Measurements from ENCODE around the gene TSPAN18.

Gene TSPAN18

DNA sequence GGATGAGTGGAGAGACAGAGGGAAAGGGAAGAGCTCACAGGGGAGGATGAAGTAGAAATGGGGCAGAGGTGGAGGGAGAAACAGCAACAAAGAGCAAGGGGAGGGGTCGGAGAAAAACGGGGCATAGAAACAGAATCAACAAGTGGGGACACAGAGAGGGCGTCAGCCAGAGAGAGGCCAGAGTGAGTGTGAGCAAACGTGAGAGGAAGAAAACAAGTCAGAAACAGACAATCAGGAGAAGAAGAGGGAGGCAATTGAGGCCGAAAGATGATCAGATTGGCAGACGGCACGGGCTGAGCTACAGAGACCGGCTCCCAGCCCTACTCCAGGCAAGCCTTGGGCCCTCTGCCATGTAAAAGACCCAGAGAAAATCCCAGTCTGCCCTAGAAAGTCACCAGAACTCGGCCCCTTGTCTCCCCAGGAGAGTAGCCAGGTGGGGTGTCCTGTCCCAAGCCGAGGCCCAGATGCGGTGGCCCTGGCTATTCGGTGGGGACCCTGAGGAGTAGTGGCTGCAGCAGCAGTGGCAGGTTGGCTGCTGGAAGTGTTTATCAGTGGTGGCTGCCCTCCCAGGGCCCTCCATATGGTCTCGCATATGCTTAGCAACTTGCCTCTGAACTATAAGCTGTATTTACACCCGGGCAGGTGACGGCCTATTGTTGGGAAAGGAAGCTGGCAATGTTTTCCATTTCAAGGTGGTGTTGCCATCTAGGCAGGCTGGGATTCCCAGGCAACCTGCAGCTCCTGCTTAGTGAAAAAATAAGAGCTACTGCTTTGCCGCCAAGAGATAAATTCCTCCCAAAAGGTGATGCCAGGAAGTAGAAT is 14.8 kb upstream of the TSPAN18 start:
- DNase-seq: peak; percentile 85

DNA sequence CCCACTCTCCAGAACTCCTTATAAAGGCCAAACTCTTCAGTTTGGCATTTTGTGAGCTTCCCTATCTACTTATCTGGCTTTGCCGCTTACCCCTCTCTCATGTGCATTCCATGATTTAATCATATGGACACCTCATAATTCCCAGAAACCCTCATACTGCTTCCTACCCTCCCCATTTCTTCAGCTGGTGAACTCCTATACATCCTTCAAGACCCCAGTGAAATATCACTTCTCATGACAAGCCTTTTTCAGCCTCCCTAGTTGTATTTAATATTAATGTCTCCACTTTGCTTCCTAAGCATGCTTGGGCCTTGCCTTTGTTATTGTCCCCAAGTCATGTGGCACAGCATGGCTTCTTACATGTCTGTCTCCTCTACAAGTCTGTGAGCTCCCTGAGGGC is 13.7 kb upstream of the TSPAN18 start:
- DNase-seq: no peak

GRCh38 chr11:44716256-44716655 is 10.5 kb upstream of the TSPAN18 start:
- DNase-seq: no peak

GRCh38 chr11:44718057-44718456 is 8.7 kb upstream of the TSPAN18 start:
- DNase-seq: no peak

DNA sequence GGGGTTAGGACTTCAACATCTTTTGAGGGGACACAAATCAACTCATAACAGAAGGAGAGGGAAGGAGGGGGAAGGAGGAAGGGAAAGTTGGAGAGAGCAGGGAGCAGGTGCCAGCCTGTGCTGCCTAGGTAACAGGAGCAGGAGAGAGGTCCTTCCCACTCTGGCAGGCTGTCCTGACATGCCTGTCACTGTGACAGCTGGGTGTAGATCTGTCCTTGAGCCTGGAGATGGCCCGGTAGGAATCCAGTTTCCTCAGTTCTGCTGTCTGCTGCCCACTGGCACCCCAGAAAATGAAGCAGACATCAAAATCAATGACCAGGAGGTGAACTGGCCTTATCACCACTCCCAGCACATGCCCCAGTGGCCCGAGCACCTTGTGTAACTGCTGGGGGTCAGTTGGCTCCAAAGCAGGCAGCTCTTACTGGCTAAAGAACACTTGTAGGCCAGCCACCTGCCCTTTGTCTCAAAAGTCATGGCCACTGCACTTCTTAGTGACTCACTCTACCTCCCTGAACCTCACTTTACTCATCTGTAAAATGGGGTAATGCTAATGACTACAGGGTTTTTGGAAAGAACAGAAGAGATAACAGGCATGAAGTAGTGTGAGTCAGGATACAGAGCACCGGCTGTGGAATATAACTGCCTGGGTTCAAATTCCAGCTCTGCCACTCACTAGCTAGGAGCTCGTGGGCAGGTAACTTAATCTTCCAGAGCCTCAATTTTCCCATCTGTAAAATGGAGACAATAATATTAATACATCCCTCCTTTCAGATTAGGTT is 8.0 kb upstream of the TSPAN18 start:
- DNase-seq: no peak

DNA sequence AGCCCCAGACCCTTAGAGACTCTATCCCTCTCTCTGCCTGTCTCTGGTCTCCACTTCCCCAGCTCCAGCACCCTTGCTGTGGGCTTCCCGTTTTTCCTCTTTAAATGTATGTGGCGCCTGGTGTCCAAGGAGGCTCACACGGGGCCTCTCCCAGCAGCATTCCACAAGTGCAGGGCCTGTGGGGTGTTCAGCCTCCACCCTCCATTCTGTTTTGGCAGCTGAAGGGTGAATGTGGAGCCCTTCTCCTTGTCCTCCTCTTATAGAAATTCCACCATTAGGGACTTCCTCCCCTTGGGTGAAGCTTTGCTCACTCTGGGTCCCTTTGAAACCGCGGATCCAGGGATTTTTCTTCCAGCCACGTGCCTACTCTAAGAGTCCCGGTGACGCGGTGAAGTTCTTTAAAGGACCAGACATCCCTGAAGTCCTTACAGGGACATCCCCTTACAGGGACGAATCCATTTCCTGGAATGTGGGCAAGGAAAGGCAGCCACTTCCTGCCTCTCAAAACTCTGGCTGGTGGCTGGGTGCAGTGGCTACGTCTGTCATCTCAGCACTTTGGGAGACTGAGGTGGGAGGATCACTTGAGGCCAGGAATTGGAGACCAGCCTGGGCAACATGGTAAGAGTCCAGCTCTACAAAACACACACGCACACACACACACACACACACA is 1.6 kb upstream of the TSPAN18 start:
- no peak for DNase-seq

DNA sequence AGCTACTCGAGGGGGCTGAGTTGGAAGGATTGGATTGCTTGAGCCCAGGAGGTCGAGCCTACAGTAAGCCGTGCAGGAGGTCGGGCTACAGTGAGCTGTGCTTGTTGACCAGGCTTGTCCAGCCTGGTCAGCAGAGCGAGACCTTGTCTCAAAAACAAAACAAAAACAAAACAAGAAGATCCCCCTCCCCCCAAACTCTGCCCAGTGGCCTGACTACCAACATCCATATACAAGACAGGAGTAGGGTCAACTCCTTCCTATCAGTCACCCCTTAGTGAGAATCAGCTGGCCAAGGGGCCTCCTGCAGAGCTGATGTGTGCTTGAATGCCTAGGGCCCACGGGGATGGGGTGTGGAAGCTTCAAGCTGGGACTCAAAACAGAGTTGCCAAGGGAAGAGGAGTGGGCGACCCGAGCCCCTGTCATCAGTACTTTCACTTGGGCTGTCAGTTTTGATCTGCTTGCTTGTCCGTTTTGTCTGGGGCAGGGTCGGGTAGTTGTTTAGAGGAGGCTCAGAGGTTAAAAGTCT is 942 bp upstream of the TSPAN18 start:
- no peak for DNase-seq

DNA sequence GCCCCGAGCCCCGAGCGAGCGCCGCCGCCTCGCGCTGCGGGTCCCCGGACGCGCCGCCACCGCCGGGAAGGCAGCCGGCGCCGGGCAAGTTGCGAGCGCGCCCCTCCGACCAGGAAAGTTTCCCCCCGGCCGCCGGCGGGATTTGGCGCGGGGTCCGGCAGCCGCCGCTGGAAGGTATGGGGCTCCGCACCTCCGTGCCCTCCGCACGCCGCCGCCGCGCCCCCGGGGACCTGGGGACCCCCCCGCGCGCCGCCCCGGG is 281 bp downstream of the TSPAN18 start:
- DNase-seq: no peak

DNA sequence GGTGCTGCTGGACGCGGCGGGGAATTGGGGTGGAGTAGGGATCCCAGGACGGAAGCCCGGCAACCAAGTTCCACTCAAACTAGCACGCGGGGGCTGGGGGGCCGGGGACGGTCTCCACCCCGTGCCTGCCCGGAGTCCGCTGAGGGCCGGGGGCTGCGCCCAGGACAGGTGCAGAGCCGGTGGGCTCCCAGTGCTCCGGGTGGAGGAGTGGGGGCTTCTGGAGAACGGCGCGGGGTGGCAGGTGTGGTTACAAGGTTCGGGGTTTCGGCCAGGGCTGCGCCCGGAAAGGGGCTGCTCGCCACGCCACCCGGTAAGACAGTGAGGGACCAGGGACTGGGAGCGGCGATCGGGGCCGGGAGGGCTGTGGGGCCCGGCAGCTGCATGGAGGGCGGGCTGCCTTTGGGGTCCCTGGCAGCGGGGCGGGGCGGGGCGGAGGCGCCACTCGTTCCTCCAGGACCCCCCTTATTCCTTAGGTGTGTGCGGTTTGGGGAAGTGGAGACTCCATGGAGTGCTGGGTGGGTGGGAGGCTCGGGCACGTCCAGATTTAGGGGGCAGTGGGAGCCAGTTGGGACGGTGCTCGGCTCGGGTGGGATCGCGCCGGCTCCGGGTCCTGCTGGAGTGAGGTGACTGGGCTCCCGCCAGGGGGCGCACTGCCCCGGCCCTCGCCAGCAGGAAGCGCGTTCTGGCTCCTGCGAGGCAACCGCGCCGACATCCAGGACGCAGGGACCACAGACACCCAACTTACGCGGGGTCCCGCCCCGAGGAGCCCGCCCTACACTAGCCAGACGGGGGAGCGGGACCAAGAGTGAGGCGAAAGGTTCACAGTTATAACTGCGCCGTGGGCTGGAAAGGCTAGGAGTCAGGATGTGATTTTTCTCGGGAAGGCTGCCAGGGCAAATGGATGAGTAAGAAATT is 868 bp downstream of the TSPAN18 start:
- peak; percentile 23 for DNase-seq

- DNase-seq: no peak
These were observed 1.7 kb downstream of the TSPAN18 start for GRCh38 chr11:44728491-44728910.

DNA sequence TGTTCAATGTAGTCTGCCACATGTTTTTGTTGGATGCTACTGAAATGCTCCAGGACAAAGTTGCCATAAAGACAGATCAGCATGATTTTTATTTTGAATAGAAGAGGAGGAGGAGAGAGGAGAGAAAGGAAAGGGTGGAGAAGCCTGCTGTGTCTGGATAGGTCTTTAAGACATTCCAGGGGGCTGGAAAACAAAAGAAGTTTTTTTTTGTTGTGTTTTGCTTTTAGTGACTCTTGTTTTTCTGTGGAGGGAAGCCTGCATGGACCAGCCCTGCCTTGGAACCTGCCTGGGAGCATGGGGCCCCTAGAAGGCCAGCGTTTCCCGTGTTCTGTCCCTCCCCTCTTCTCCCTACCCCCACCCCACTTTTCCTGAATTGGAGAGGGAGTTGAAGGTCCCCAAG is 2.3 kb downstream of the TSPAN18 start:
- DNase-seq: no peak

GRCh38 chr11:44729713-44730112 is 3.0 kb downstream of the TSPAN18 start:
- DNase-seq: no peak

DNA sequence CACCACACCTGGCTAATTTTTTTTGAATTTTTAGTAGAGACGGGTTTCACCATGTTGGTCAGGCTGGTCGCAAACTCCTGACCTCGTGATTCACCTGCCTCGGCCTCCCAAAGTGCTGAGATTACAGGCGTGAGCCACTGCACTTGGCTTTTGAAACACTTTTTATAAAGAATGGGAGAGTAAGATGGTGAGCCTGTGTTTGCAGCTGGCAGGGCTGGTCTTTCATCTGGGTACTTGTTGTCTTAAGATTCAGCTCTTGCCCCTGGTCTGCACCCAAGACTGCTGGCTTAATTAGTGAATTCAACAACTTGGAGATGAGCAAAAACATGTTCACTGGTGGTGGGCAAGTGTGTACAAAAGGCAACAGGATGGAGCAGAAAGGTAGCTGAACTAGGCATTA is 4.0 kb downstream of the TSPAN18 start:
- DNase-seq: no peak

- DNase-seq: no peak
These were observed 5.1 kb downstream of the TSPAN18 start for GRCh38 chr11:44731685-44732430.

- no peak for DNase-seq
These were observed 5.8 kb downstream of the TSPAN18 start for GRCh38 chr11:44732564-44732963.

DNA sequence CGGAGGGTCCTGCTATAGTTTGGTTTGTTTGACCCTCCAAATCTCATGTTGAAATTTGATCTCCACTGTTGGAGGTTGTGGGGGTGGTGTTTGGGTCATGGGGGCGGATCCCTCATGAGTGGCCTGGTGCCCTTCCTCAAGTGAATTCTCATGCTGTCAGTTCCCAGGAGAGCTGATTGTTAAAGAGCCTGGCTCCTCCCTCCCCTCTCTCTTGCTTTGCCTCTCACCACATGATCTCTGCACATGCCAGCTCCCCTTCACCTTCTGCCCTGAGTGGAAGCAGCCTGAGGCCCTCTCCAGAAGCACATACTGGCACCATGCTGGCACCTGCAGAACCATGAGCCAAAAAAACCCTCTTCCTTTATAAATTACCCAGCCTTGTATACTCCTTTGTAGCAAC is 7.1 kb downstream of the TSPAN18 start:
- no peak for DNase-seq

DNA sequence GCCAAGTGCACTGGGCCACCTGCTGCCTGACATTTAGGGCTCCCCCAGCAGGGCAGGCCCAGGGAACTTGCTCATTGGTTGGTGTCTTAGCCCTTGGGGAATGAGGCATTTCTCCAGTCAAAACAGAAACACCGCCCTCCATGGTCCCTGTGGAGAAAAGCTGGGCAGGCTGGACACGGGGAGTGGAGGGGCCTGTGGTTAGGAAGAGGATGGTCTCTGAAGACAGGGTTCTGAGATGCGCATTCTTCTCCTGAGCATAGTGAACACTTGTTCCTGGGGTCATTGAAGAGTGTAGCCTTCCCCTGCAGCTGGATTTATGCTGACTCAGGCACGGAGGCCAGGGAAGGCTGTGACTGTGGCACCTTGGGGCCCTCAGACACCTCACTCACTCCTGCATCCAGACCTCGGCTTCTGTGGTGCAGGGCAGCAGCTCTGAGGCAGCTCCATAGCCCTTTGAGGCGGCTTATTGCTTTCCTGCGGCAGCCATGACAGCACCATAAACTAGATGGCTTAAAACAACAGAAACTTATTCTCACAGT is 8.2 kb downstream of the TSPAN18 start:
- DNase-seq: no peak

DNA sequence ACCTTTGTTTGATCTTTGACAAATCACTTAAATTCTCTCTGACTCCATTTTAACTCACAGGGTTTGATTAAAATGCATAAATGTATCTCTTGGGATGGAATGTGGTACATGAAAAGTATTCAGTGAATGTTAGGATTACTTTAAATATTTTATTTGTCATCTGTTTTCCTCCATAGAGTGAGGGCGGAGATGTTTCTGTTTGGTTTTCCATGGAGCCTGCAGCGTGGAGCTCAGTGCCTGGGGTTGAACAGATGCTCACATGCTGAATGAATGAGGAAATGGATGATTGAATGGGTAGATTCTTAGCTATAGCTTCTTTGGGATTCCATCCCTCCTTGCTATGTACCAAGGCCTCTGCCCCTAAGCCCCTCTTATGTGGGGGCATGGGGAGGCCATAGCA is 10.0 kb downstream of the TSPAN18 start:
- no peak for DNase-seq

DNA sequence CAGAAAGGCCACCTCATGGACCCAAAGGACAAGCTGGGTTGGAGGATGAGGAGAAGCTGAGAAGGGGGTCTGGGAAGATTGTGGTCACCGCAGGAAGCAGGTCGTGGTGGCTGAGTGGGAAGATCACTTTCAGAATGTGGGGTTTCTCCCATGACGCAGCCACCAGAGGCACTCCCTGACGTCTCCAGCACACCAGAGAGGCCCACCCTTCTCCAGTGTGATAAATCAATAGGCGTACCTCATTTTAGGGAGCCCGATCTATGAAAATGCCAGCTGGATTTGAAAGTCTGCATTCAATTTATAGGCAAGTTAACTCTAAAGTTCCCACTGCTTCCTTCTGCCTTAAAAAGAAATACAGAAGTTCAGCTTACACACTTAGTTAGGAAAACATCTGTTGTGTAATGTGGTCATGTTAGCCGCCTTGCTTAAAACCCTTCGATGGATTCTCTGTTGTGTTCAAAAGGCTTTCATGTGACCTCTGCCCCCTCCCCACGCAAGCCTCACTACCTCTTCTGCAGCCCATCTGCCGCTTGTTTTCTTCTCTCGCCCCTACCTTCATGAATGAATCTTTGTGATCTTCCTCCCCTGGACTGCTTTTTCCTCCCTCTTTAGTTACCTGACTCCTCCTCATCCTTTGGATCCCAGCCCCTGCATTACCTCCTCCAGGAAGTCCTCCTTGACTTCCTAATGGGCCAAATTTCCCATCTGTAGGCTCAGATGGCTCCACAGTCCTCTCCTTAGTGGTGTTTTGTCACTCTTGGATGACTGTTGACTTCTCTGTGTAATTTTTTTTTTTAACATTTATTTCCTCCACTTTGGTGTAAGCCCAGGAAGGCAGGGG is 10.7 kb downstream of the TSPAN18 start:
- no peak for DNase-seq

DNA sequence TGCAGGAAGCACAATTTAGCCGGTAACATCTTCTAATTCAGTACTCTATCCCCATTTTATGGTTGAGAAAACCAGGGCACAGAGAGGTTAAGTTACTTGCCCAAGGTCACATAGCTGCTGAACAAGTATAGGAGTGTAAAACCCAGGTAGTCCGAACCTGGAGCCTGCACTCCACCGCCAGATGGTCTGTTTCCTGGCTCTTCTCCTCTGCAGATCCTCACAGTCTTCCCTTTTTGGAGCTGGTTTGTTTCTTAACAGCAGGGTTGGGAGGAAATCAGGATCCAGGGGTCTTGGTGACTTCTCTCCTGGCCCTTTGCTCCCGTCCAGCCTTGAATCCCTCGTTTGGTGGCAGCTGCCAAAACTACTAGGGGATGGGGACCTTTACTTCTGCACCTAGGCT is 12.0 kb downstream of the TSPAN18 start:
- DNase-seq: no peak

GRCh38 chr11:44740967-44741366 is 14.2 kb downstream of the TSPAN18 start:
- no peak for DNase-seq

Data from DMS 273 treated with DMSO at 0.1 percent for 48 hours (cell line).